Measurements from ENCODE around the gene ACE2. TPM values are rescaled to one million over a fixed set of nuclear protein-coding genes. Genes with fewer than 3 reads are reported as not detected.

Gene ACE2
- total and polyA plus RNA-seq, 2 of the 8 experiments (the other 6 are each of a cell fraction or from before 2014, with no cell fraction given): 0.06 TPM; not detected in 1

- Histone ChIP-seq H3K4me3 (ENCODE audit: extremely low read depth in 1 of 4, insufficient read depth in 2 of 4, low read depth in 3 of 4, low read length in 4 of 4) (no peak overlapping the region), H3K23me2 (ENCODE audit: low read depth, low read length) (no peaks in the 10 kb centered on the region), H3K27ac (ENCODE audit: low read depth, low read length) (no peak overlapping the region), H2AFZ (ENCODE audit: low read length) (no peak overlapping the region), H2AK5ac (ENCODE audit: low read depth, low read length) (no peak overlapping the region), H3K27me3 (replicated peaks in 1 of 4; ENCODE audit: control insufficient read depth in 3 of 4, extremely low read depth in 1 of 4, insufficient read depth in 3 of 4, low read length in 3 of 4) (no peaks in the 10 kb centered on the region), H4K91ac (replicated peaks; ENCODE audit: insufficient read length, low read length) (no peak overlapping the region), H2BK12ac (ENCODE audit: low read depth, low read length) (no peak overlapping the region), H3K36me3 (ENCODE audit: control insufficient read depth in 2 of 4, insufficient read depth in 4 of 4, low read length in 3 of 4) (no peaks in the 10 kb centered on the region), H3K9ac (replicated peaks in 1 of 4; ENCODE audit: extremely low read depth in 1 of 4, low read depth in 3 of 4, low read length in 3 of 4) (no peak overlapping the region), H3K23ac (ENCODE audit: insufficient read length) (no peak overlapping the region), H4K5ac (ENCODE audit: insufficient read length, low read depth, low read length) (no peak overlapping the region), H2BK5ac (ENCODE audit: low read depth, low read length) (no peak overlapping the region), H4K20me1 (replicated peaks in 1 of 2; ENCODE audit: control insufficient read depth in 1 of 2, insufficient read depth in 2 of 2, low read length in 2 of 2) (no peaks in the 10 kb centered on the region), H3K4me2 (ENCODE audit: insufficient read depth in 1 of 2, low read depth in 2 of 2, low read length in 2 of 2) (no peak overlapping the region), H3K4ac (replicated peaks; ENCODE audit: insufficient read length, low read depth, low read length) (no peak overlapping the region), H2BK15ac (ENCODE audit: low read length) (no peak overlapping the region), H3K79me2 (ENCODE audit: control insufficient read depth in 1 of 2, insufficient read depth in 2 of 2, low read length in 2 of 2) (no peaks in the 10 kb centered on the region), H3K4me1 (replicated peaks in 1 of 4; ENCODE audit: control insufficient read depth in 3 of 4, insufficient read depth in 4 of 4, low read length in 3 of 4) (no peaks in the 10 kb centered on the region), H2BK20ac (ENCODE audit: low read length) (no peak overlapping the region), H4K8ac (ENCODE audit: extremely low read depth, insufficient read depth, low read length) (no peak overlapping the region), H3K79me1 (ENCODE audit: low read depth, low read length) (no peaks in the 10 kb centered on the region), H3K14ac (ENCODE audit: insufficient read length) (no peak overlapping the region), H3K56ac (replicated peaks; ENCODE audit: insufficient read length, low read depth, low read length) (no peak overlapping the region), H2BK120ac (replicated peaks; ENCODE audit: low read depth, low read length) (no peak overlapping the region), H3K9me3 (ENCODE audit: insufficient read depth in 2 of 2, low read depth in 1 of 2, low read length in 1 of 2) (no peaks in the 10 kb centered on the region), H3K18ac (ENCODE audit: extremely low read depth, low read length) (no peak overlapping the region)
- POLR2A ChIA-PET (ENCODE audit: partially characterized antibody): no interaction called here
- FAIRE-seq: no peak
- no peak for DNase-seq (ENCODE audit: low read depth in 1 of 2, low spot score in 2 of 2)
- WGBS, 2 experiments (ENCODE audit: extremely low coverage in 1 of 2, insufficient coverage in 1 of 2, insufficient read length in 1 of 2, insufficient replicate concordance in 2 of 2, low coverage in 1 of 2, low lambda C conversion rate in 2 of 2, missing lambda C conversion rate in 1 of 2): 92% methylated on average over 5 of the region's 5 CpGs; no CpG with 5 or more reads in 1 of the 2 experiments
- TF ChIP-seq PHF8 (conservative IDR thresholded peaks at IDR 0.05; ENCODE audit: low read depth, low read length) (no peak), YY1 (IDR thresholded peaks at IDR 0.05; ENCODE audit: low read depth, low read length) (no peak), E2F6 (IDR thresholded peaks at IDR 0.05) (no peak), SP2 (IDR thresholded peaks at IDR 0.05; ENCODE audit: low read length) (no peak), GTF2F1 (IDR thresholded peaks at IDR 0.05; ENCODE audit: borderline replicate concordance, low read depth, low read length) (no peak), ASH2L (IDR thresholded peaks at IDR 0.05; ENCODE audit: low read length) (no peak), BRCA1 (IDR thresholded peaks at IDR 0.05; ENCODE audit: low read depth, low read length) (no peak), SP4 (IDR thresholded peaks at IDR 0.05; ENCODE audit: low read length) (no peak)
- CTCF ChIA-PET (ENCODE audit: partially characterized antibody): no interaction called here
Observed at GRCh38 chrX:15602761-15603160, 2.0 kb upstream of the ACE2 start.
